Kidney epithelial cell (primary cell): ENCODE data around the gene SORBS1. TPM values are rescaled to one million over a fixed set of nuclear protein-coding genes. Genes with fewer than 3 reads are reported as not detected.

Experiments used
- DNase-seq: peaks from one replicate; pipeline ENCODE4 v3.0.0-alpha.2; 2010; ENCODE audit warnings: low read depth
- H3K27me3 ChIP-seq: 2 replicates; pipeline ENCODE4 v1.6.0; 2011; ENCODE audit warnings: low read length; ENCODE audit not compliant: control insufficient read depth, insufficient read depth
- H3K36me3 ChIP-seq: 2 replicates; pipeline ENCODE4 v1.5.1; 2011; ENCODE audit warnings: low read length; ENCODE audit not compliant: control insufficient read depth, insufficient read depth
- H3K4me3 ChIP-seq: 2 replicates; pipeline ENCODE4 v1.5.1; 2011; ENCODE audit warnings: low read depth, mild to moderate bottlenecking, control low read depth, low read length
- total RNA-seq: library from RNA; depleted of rRNA; stranded (reverse); fragments of >200 nt; gene quantifications from 2 replicates; pipeline ENCODE4 v1.2.3, GENCODE V29; 2015
- TF ChIP-seq, protein P1 (sequence below): IDR thresholded peaks from 2 replicates; pipeline ENCODE4 v1.5.1; 2011; ENCODE audit warnings: mild to moderate bottlenecking, moderate library complexity, low read length, control low read depth, inconsistent platforms; ENCODE audit not compliant: insufficient read depth, poor library complexity, severe bottlenecking

Gene SORBS1
- total RNA-seq, 1 donor from 2014 or later = 4.9 TPM

DNA sequence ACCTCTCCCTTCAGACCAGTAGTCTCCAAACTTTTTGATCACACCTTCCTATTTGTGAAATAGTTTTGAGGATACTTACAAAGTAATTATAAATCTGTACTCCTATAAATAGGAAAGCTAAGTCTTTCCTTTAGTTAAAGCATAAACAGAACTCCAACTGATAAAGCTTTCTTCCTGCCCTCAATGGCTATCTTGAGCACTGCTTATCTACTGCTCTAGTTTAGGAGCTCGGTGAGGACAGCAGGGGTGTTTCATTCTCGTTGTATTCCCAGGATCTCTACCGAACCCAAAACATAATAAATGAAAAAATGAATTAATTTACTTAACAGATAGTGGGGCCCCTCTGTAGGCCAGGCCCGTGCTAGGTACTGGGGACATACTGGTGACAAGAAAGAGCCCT is 17.7 kb downstream of the SORBS1 start:
- Histone ChIP-seq H3K36me3 (no peaks in the 10 kb centered on the region), H3K27me3 (no peaks in the 10 kb centered on the region), H3K4me3 (no peak overlapping the region)
- no peak for DNase-seq
- TF ChIP-seq, protein P1, sequence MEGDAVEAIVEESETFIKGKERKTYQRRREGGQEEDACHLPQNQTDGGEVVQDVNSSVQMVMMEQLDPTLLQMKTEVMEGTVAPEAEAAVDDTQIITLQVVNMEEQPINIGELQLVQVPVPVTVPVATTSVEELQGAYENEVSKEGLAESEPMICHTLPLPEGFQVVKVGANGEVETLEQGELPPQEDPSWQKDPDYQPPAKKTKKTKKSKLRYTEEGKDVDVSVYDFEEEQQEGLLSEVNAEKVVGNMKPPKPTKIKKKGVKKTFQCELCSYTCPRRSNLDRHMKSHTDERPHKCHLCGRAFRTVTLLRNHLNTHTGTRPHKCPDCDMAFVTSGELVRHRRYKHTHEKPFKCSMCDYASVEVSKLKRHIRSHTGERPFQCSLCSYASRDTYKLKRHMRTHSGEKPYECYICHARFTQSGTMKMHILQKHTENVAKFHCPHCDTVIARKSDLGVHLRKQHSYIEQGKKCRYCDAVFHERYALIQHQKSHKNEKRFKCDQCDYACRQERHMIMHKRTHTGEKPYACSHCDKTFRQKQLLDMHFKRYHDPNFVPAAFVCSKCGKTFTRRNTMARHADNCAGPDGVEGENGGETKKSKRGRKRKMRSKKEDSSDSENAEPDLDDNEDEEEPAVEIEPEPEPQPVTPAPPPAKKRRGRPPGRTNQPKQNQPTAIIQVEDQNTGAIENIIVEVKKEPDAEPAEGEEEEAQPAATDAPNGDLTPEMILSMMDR = no peak

DNA sequence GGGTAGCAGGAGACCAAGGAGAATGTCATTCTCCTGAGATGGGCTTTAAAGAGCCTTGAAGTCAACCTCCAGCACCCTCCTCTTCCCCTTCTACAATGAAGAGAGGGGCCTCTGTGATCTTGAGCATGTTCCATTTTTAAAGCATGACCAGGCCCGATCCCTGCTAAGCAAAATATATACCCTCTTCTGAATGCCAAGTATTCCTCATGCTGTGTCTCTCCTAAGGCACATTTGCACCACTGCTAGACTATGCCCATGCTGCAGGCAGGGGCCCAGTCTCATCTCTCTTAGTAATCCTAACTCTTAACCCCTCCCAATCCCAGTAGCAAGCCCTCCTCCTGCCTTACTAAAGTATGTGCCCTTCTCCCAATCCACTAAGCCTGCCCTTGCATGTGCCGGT is 18.4 kb downstream of the SORBS1 start:
- Histone ChIP-seq H3K4me3 (no peak overlapping the region), H3K27me3 (no peaks in the 10 kb centered on the region), H3K36me3 (no peaks in the 10 kb centered on the region)
- DNase-seq = no peak
- TF ChIP-seq, protein P1 = no peak

DNA sequence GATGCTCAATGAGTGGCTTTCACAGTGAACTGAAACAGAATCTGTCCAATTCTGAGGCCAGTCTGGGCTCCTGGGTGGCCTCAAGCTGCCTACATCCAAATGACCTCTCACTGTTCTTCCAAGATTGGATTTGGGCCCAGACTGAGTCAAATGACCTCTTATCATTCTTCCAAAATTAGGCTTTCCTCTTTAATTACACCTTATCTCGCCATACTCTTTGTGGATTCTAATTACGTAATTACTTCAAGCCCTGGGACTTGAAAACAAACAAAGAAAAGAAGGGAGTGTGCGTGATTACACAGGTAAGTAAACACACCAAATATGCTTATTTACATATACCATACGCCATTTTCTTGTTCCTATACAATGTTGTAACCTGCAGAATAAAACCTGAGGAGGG is 18.8 kb downstream of the SORBS1 start:
- Histone ChIP-seq H3K27me3 (no peaks in the 10 kb centered on the region), H3K4me3 (no peak overlapping the region), H3K36me3 (no peaks in the 10 kb centered on the region)
- DNase-seq = no peak
- TF ChIP-seq, protein P1 = no peak

DNA sequence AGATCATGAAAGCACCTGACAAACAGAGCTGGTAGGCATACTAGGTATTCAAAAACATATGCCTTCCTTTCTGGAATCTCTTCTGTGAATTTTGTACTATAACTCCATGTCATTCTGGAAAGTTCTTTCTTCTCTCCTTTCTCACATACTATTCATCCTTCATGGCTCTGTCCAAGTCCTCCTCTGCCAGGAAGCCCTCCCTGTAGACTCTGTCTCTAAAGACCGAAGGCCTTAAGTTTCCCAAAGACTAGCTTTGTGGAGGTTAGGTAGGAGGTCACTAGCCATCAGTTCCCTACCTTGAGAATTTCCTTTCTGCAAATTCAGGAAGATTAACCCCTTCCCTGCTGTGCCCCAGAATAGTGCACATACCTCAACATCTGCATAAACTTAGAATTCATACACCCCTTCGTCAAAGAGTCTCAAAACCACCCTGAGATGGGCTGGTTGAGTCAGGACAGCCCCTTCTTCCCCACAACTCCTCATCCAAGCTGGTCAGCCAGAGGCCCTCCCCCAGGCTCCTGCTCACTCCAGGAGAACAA is 20.6 kb downstream of the SORBS1 start:
- TF ChIP-seq, protein P1 = no peak
- H3K36me3 ChIP-seq = no peaks in the 10 kb centered on the region
- H3K4me3 ChIP-seq = no peak overlapping the region
- H3K27me3 ChIP-seq = no peaks in the 10 kb centered on the region
- no peak for DNase-seq

DNA sequence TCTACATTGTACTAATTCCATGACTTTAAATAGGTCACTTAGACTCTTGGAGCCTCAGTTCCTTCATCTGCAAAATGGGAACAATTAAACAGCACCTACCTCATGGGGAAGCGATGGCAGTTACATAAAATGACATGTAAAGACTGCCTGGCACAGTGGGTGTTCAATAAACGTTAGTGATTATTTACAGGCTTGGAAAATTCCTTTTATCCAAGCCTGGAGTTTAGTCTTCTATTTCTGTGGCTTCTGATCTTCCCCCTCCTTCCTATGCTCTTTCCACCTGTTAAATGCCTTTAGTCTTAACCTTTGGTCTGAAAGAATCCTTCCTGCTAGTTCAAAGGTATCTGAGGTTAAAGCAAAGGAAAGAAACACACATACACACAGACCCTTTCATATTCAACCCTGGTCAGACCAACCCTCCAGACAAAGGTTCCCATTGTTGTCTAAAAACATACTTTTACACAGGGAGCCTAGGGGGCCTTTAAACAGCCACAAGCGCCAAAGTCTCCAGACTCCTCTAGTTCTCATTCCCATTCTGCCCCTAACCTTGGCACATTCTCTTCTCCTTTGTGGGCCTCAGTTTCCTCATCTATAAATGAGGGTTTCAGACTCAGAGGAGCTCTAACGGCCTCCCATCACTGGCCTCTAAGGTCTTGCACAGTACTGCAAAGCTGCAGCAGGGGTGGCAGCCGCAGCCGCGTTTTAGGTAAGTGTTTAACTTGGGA is 21.4 kb downstream of the SORBS1 start:
- H3K27me3 ChIP-seq = no peaks in the 10 kb centered on the region
- TF ChIP-seq, protein P1 = no peak
- H3K36me3 ChIP-seq = no peaks in the 10 kb centered on the region
- DNase-seq = no peak
- no peak overlapping the region for H3K4me3 ChIP-seq

DNA sequence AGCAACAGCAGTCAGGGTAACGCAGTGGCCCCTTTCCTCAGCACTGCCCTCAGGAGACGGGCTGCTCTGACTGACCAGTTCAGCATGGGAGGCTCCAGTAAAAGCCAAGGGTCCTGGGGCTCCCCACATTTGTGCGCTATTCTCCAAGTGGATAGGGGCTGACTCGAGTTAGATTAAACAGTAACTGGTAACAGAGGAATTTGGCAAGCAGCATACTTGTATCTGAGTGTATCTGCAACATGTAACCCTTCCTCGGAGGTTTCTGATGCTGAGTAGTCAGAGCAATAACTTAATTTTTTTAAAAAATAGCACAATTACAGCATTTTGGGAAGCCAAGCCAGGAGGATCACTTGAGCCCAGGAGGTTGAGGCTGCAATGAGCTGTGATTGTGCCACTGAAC is 22.8 kb downstream of the SORBS1 start:
- no peak for DNase-seq
- Histone ChIP-seq H3K27me3 (no peaks in the 10 kb centered on the region), H3K36me3 (no peaks in the 10 kb centered on the region), H3K4me3 (no peak overlapping the region)
- TF ChIP-seq, protein P1 = no peak
